NCI-H2196 (cell line): ENCODE measurements around the gene TJAP1.
"Not testable (repeated sequence)": the region's sequence is repeated elsewhere in the genome, so short reads cannot be mapped to it uniquely, and the experiment has no call there.

Experiments used
- DNase-seq: peaks from one replicate; lab custom pipeline; 2025; ENCODE audit not compliant: unreplicated experiment; lab: John Stamatoyannopoulos, UW

TJAP1 gene

DNA sequence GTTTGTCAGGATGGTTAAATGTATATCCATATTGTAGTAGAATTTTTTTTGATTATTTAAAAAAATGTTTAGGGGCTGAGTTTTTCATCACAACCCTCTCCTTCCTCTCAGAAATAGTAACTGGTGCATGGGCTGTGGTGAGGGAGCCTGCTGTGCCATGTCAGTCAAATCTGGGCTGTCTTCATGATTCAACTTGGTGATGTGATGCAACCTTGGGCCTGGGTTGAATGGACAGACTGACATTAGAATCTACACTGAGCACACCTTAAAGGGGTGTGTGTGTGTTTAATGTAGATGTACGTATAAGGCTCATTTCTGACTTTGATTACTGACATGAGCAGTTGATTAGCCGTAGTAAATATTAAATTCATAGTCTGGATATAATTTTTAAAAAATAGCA lies 3.7 kb downstream of the TJAP1 start:
- no peak for DNase-seq

DNA sequence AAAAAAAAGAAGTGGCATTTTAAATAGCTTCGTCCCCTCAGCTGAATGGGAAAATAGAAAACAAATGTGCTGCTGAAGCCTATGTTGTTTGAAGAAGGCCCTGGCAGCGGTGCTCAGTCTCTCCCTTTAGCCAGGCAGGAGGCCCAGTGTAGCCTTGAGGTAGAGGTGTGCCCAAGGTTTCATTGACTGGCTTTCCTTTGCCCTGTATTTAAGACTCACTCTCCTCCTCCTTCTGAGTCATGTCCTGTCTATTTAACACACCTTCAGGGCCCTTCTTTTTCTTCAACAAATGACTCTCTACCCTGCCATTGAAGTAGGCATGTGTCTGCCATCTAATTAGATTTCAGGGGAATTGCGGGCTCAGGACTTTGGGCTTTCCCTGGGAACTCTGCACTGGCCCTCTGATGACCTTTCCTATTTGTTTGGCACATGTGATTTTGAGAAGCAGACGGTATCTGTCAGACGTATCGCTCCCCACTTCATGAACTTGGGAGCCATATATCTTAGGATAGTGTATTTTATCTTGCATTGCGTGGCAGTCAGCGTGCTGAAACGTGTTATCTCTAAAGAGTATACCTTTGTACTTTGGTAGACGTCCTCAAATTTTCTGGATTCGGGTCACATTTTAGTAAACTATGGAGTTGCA lies 4.3 kb downstream of the TJAP1 start:
- DNase-seq: no peak

DNA sequence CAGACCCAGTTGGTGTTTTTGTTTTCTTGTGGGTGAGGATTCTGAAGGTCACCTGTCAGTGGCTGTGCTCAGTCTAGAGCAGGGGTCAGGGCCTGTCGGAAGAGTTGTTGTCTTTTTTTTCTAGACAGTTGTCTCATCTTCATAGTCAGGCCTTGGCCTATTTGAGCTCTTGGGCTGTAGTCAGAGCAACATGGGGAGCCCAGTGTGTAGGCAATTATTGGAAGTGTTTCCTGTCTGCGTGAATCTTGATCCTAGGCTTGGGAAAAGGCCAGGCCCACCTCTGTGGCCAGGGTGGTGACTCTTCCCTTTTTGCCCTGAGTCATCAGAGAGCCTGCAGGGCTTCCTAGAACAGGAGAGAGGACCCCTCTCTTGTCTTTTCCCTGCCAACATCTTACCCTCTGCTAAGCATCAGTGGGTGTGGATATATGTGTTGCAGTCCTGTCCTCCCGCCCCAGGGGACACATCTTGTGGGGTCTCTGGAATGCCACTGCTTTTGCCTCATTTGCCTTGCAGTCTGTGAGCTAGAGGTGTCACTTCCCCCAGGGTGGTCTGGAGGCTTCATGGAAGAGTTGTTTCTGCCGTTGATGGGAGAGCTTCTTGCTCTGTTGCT lies 11.4 kb downstream of the TJAP1 start:
- no peak for DNase-seq

DNA sequence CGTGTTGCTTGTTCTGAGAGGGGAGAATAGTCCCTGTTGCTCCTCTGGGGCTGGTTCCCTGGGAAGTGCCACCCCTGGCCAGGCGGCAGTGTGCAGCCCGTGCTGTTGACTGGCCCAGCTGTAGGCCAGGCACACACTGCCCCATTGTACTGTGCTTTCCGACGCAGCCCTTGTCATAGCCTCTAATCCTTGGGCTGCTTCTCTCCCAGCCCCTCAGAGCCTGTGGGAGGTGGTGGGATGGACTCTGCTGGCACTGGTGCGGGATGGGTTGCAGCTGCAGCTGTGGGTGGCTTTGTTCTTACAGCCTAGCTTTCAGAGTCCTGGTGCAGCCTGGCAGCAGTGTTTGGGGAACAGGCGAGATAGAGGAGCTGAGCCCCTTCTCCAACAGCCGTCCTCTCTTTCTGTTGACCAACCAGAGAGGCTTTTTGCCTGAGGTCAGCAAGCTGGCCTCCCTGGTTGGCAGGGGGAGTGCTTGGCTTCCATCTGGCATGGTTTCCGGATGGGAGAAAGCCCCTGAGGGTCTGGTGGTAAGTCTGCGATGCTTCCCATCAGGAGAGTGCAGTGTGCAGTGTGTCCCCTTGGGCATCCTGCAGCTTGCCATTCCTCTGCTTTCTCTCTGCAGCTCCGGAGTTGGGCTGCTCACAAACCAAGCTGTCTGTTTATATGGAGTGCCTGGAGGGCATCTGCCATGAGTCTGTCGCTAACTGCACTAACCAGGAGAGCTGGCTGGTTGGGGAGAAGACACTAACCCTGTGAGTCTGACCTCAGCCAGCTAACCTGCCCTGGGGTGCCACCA lies 12.1 kb downstream of the TJAP1 start:
- DNase-seq: no peak

DNA sequence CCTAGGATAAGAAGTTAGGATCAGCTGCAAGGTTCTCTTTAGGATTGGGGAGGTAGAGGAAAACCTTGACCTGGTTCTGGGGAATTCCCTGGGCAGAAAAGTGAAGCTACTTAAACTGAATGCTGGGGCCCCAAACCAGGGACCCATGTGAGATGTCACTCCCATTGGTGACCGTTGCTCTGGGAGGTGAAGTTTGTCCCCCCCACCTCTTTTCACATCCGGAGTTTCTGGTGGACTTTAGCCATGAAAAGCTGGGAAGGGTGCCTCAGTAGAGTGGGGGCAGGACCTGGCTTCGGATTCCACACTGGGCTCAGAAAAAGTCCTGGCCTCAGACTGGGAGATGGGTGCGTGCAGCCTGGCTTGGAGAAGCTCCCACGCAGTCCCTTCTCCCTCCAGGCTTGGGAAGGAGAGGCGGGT lies 13.2 kb downstream of the TJAP1 start:
- DNase-seq: no peak

DNA sequence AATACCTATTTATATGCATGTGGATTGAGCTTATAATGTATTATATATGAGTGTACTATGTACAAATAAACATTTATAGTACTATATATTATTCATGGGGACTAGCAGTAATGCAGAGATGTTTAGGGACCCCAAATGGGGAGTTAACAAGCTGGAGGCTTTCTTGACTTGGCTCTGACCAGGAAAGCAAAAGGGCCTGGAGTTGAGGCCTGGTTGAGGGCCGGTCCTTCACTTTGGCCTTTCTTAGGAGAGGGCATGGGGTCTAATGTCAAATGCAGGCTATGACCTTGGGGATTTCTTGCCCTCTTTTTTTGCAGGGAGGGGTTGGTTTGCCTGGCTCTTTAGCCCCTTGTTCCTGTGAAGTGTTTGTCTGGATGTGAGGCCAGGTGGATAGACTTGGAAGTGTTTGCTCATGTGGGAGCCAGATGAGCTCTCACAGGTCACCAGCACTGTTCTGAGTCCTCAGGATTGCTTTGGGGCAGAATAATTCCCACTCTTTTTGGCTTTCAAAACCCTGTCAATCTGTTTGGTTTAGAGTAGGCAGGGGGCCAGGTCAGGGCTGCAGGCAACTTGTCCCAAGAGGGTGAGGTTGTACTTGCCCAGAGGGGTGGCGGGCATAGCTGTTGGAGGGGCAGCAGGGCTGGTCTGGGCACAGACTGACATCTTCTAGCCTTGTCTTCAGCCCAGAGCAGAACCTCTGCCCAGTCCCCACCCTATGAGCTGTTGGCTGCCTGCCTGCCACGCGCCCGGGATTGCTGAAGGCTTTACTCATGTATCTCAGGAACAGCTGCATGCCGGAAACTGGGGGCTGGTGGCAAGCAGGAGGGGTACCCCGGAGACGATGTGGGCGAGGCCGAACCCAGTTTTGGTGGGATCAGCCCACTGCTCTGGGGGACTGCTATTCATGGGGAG lies 14.6 kb downstream of the TJAP1 start:
- DNase-seq: peak; percentile 66

DNA sequence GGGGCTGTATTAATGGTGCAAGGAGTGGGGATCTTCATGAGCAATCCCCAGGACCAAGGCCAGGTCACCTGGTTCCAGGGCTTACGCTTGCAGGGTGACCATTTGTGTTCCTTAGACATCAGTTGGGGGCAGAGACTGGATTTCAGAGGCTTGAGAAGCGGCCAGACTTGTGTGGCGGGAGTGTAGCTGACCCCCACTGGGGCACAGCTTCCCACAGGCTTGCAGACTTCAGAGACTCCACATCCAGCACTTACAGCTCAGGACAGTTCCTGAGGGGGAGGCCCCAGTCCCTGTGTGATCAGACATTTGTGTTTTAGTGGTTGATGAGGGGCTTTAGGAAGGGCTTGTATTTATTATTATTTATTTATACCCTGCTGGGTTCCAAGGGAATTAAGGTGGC lies 15.3 kb downstream of the TJAP1 start:
- no peak for DNase-seq

DNA sequence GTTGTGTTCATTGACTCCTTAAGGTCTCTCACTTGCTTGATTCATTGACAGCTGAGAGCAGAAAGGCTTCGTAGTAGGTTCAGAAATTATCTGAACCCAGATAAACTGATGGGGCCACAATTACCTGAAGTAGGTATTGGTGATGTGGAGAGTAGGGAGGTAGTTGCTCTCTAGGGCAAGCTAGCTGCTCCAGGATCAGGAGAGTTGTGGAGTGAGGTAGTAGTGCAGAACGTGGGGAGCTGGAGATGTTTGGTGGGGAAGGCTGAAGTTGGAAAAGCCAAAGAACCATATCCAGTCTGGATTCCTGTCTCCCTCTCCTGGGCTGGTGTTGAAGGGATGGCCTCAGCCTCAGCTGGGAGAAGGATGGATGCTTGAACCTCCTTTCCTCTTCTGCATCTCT lies 15.9 kb downstream of the TJAP1 start:
- no peak for DNase-seq

DNA sequence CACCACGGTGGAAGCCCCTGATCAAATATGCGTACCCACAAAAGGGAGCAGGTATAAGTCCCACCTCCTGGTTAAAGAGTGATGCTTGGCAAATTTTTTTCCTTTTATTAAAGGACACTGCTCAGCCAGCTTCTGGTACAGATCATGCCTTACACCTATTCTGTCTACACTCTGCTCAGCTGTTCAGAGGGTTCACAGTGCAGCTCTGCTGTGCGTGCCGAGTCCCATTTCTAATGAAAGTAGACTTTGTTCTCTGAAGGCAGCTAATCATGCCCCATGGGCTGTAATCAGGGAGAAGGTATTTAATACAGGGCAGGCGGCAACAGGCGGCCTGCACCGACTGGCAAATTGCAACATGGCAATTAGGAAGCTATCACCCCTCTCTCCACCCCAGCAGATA lies 16.5 kb downstream of the TJAP1 start:
- DNase-seq: no peak

DNA sequence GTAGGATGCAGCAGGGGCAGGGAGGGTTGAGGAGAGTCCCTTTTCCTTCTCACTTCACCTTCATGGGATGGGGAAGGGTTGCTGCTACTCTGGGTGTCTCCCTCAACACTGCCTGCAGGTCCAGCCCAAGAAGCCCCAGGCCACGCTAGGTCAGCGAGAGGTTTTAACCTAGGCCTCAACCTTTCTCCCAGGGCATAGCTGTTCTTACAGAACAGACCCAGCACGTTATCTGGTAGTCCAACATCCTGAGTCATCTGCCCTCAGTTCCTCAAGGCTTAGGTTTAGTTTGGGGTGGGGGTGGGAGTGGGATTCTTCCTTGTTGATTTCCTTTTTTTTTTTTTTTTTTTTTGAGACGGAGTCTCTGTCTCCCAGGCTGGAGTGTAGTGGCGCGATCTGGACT lies 17.0 kb downstream of the TJAP1 start:
- DNase-seq: no peak

DNA sequence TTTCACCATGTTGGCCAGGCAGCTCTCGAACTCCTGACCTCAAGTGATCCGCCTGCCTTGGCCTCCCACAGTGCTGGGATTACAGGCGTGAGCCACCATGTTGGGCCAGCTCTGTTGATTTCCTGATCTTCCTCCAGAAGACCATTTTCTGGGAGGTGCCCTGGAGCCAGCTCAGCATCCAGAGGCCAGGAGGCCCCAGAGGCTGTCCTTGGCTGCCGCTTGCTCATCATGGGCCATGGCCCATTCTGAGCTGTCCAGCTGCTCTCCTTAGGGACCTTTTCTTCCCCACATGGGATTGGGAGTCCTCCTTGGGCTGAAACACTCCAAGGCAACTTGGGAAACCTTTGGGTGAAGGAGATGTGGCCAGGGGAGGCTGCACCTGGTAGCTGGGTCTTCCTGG lies 17.4 kb downstream of the TJAP1 start:
- DNase-seq: no peak

DNA sequence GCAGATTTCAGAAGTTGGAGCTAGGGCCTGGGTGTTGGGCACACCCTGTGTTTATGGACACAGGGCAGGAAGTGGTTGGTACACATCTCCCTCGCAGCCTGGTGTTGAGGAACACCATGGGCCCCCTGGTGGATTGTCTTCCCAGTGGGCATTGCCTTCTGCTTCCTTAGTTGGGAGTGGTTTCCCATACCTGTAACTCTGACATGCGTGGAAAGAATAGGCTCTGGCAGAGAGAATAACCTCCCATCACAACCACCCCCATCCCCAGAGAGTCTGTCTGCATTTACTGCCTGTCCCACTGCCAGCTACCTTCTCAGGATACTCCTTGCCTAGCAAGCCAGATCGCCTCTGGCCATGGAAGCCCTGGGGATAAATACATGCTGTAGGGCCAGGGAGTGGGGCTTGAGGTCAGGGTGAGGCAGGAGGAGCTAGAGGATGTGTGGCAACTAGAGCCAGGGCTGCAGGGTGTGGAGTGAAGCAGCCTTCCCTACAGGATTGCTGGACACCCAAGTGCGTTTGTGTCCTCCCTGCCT lies 18.1 kb downstream of the TJAP1 start:
- no peak for DNase-seq

DNA sequence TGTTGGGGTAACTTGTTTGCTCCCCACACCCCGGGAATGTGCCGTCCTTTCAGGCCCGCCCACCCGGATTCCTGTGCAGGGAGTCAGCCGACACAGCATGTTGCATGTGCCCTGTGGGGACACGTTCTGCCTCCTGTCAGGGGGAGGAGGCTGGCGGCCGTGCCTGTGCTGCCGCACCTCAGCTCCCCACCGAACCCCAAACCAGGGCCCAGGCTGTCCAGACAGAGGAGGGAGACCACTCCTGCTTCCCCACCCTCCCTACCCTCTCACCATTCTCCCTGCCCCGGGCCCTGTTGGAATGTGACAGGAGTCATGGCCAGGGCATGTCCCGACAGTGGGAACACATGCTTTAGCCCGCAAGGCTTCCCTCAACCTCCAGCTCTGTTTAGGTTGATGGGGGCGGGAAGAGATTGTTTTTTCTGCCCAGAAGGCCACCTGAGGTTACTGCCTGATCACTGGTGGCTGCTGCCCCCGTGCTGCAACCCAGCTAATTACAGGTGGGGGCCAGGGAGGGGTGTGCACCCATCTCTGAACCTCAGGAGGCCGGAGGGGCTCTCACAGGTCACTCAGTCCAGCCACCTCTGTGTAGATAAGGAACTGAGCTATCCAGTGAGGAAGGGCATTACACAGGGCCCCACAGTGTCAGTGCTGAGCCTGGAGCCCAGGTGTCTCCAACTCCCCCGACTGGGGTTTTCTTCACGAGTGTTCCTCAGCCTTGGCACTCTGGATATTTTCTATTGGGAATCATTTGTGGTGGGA lies 19.2 kb downstream of the TJAP1 start:
- DNase-seq: peak; percentile 36

DNA sequence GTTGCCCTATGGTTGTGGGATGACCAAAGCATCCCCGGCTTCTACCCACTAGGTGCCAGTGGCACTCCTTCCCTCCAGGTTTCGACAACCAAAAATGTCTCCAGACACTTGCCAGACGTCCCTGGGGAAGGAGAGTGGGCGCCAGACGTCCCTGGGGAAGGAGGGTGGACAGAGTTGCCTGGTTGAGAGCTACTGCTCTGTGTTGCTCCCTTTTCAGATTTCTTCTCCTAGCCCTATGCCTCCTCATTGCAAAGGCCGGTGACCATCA lies 19.7 kb downstream of the TJAP1 start:
- no peak for DNase-seq

DNA sequence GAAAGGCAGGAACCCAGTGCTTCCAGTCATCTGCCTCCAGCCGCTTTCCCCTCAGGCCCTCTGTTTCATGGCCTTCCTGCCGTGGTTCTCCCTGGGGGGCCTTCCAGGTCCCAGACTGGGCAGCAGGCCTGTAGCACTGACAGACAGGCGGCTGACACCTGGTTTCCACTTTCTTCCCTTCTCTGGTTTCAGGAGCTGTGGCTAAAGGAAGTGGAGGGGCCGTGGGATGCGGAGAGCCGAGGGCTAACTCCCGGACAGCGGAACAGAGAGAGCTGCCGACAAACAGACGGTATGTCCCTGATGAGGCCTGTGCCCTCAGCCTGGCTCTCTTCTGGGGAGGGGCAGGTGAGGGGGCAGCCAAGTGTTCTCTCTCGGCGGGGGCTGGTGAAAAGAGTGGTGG lies 20.3 kb downstream of the TJAP1 start:
- no peak for DNase-seq

DNA sequence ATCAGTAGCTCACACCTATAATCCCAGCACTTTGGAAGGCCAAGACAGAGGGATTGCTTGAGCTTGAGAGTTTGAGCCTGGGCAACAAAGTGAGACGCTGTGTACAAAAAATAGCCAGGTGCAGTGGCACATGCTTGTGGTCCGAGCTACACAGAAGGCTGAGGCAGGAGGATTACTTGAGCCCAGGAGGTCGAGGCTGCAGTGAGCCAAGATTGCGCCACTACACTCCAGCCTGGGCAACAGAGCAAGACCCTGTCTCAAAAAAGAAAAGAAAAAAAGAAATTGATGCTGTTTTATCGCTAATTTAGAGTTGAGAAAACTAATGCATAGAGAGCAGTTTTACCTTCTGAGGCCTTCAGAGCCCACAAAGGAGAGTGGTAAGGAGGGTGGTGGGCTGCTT lies 20.9 kb downstream of the TJAP1 start:
- not testable (repeated sequence) for DNase-seq

DNA sequence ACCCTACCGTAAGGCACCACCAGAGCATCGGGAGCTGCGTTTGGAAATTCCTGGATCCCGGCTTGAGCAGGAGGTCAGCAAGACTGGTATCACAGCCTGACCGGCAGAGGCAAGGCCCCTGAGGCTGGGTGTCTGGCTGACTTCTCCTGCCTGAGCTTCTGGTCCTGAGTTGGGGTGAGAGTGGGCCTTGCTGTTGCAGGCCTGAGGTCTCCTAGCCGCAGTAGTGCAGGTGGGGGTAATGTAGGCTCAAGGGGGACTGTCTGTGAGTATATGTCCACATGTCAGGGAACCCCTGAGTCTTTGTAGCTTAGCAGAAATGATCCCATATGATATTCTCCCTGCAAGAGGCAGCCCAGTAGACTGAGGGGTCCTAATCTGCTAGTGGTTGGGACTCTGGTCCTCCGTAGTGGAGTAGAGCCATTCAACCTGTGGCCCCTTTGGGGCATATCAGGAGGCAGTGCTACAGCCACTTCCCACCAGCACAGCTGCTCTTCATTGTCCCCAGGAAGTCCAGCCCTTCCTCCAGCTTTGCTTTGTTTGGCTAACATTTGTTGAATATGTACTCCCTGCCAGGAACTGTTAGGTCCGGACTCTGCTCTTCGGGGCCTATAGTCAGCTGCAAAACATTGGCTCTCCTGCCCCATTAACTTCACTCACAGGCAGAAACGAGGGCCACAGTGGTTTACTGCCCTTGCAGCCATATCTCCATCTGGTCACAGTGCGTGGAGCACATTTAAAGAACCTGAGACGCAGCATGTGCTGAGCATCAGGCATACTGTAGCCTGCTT lies 21.9 kb downstream of the TJAP1 start:
- no peak for DNase-seq

DNA sequence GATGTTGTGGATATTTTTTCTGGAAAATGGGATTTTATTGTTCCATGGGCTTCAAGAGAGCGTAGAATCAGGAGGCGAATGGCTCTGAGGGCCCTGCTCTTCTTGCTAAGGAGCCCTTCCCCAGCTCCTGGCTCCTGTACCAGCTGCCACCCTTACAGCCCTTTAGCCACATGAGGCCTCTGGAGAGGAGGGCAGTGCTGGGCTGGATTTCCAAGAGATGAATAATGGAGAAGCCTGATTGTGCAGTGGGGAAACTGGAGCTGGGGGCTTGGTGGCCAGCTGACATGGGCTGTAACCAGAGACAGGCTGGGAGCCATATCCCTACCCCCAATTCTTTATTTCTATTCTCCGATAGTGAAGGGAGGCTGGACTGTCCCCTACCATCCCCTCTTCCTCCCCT lies 23.6 kb downstream of the TJAP1 start:
- no peak for DNase-seq

DNA sequence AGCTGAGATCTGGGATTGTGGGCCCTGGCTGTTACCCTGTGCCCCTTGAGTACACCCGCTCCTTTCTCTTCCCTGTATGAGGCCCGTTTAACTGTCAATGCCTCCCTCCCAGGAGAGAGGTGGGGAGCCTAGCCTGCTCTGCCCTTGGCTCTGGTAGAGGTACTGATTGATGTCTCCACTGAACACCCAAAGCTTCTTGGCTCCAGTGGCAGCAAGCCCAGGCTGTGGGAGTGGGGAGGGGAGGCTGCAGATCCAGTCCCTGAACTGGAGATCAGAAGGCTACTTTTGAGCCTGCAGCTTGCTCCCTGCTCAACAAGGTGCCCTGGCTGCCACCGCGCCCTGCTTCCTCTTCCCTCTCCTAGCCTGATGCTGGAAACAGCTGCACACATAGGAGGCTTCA lies 25.3 kb downstream of the TJAP1 start:
- no peak for DNase-seq

DNA sequence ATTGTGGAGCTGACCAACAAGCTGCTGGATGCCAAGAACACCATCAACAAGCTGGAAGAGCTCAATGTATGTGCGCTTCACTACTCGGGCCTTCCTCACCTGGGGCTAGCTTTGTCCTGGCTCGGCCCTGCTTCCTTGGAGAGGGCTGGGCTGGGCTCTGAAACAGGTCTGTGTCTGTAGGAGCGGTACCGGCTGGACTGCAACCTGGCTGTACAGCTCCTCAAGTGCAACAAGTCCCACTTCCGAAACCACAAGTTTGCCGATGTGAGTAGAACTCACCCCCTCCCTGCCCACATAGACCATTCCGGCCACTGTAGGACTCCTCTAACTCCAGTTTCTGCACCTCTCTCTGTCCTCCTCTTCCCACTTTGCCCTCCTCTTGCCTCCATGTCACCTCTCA lies 26.1 kb downstream of the TJAP1 start:
- DNase-seq: no peak
